HG03521 (cell line): ENCODE data around the gene NFKBIZ.
"Not testable (repeated sequence)": the region's sequence is repeated elsewhere in the genome, so short reads cannot be mapped to it uniquely, and the experiment has no call there.

Experiments
- ATAC-seq: cut with Tn5 transposase; IDR thresholded peaks from one replicate; pipeline ENCODE4 v1.9.1; 2021; ENCODE audit warnings: mild to moderate bottlenecking, moderate library complexity; ENCODE audit not compliant: unreplicated experiment

Gene NFKBIZ

GRCh38 chr3:101850246-101851051 lies 1.1 kb downstream of the NFKBIZ start:
- ATAC-seq = no peak

GRCh38 chr3:101851072-101851770 lies 1.9 kb downstream of the NFKBIZ start:
- no peak for ATAC-seq

- no peak for ATAC-seq
Measured at GRCh38 chr3:101851850-101852714, 2.8 kb downstream of the NFKBIZ start.

- no peak for ATAC-seq
Measured at GRCh38 chr3:101852983-101853840, 3.9 kb downstream of the NFKBIZ start.

GRCh38 chr3:101853982-101854381 lies 4.7 kb downstream of the NFKBIZ start:
- no peak for ATAC-seq

GRCh38 chr3:101854608-101855304 lies 5.4 kb downstream of the NFKBIZ start:
- no peak for ATAC-seq

GRCh38 chr3:101857301-101857741 lies 8.0 kb downstream of the NFKBIZ start:
- no peak for ATAC-seq

- no peak for ATAC-seq
Measured at GRCh38 chr3:101858464-101859030, 9.2 kb downstream of the NFKBIZ start.

- no peak for ATAC-seq
Measured at GRCh38 chr3:101859882-101860448, 10.7 kb downstream of the NFKBIZ start.

GRCh38 chr3:101861212-101861788 lies 12.0 kb downstream of the NFKBIZ start:
- ATAC-seq = no peak

GRCh38 chr3:101861789-101862415 lies 12.6 kb downstream of the NFKBIZ start:
- ATAC-seq = no peak

GRCh38 chr3:101862416-101863165 lies 13.3 kb downstream of the NFKBIZ start:
- ATAC-seq = no peak

GRCh38 chr3:101864926-101865325 lies 15.6 kb downstream of the NFKBIZ start:
- ATAC-seq = not testable (repeated sequence)

GRCh38 chr3:101865751-101866509 lies 16.6 kb downstream of the NFKBIZ start:
- ATAC-seq = no peak

GRCh38 chr3:101867511-101867910 lies 18.2 kb downstream of the NFKBIZ start:
- no peak for ATAC-seq

GRCh38 chr3:101867996-101868395 lies 18.7 kb downstream of the NFKBIZ start:
- no peak for ATAC-seq
